ENCODE results near the gene MYO1A.
A peak's percentile ranks its signal among the peaks of the same experiment; 100 is the strongest.

Gene MYO1A

DNA sequence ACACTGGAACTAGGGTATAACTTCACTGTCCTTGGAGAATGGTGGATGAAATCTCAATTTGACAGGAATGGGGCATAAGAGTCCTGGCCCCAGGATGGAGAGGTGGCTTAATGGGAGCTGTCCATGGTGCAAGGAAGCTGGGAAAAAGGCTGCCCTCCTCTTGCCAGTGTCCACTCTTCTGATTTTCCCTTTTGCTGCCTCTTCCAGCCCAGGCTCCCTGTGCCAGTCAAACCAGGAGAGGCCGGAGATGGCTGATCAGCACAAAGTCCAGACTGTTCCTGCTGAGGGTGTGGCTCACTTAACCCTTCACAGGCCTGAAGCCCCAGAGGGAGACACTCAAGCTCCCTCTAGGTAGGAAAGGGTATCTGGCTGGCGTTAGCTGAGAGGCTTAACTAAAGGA, at the start of gene MYO1A:
TSS of gene MYO1A (minus strand) at position 240 of the 400 bp plus-strand sequence. CDS start 1,806 bp downstream, outside the sequence.
- DNase-seq: no peak

DNA sequence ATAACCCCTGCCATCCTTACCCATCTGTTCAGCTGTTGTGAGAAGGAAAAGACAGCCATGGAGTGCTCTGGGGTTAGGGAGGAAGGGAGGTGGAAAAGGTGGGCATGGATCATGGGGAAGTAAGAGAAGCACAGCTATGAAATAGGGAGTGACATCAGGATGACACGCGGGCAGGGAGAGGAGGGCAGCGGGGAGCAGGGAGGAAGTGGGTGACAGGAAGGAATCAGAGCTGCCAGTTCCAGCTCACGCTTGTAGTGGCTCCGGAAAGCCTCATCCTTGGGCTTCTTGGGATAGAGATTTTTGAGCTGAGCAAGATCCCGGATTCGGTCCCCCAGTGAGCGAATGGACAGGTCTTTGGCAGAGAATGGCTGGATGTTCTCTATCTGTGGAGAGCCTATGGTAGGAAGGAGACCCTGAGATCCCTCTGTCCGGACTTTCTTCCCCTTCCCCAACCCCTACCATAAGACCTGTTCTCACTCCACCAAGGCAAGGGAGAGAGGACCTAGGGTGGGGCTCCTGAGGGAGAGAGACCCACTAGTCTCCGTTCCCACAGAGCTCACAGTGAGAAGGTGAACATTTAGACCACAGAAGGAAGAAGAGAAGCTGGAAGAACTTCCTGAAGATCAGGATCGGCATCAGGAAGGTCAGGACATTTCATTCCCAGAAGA, 49.3 kb upstream of the MYO1A start:
- peak; percentile 73 for DNase-seq

DNA sequence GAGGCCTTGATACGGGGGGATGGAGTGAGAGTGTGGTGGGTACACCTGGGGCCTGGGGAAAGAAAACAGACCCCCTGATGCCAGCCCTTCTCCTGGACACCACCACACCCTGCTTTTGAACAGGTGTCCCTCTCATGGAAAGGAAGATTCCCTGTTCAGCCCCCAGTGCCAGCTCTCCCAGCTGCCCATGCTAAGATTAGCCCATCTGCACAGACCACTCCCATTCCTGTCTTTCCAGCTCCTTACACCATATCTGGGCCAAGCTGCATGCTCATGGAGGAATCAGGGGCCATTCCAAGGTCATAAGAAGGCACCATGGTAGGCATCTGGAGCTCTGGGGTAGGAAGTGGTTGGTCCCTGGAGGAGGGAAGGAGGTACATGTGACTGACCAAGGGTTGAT, 48.6 kb upstream of the MYO1A start:
- DNase-seq: no peak

DNA sequence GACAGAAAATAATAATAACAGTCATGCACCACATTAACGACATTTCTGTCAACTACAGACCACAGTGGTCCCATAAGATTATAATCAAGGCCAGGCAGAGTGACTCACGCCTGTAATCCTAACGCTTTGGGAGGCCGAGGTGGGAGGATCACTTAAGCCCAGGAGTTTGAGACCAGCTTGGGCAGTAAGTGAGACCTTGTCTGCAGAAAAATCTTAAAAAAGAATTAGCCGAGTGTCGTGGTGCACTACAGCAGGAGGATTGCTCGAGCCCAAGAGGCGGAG, 47.6 kb upstream of the MYO1A start:
- DNase-seq: no peak

DNA sequence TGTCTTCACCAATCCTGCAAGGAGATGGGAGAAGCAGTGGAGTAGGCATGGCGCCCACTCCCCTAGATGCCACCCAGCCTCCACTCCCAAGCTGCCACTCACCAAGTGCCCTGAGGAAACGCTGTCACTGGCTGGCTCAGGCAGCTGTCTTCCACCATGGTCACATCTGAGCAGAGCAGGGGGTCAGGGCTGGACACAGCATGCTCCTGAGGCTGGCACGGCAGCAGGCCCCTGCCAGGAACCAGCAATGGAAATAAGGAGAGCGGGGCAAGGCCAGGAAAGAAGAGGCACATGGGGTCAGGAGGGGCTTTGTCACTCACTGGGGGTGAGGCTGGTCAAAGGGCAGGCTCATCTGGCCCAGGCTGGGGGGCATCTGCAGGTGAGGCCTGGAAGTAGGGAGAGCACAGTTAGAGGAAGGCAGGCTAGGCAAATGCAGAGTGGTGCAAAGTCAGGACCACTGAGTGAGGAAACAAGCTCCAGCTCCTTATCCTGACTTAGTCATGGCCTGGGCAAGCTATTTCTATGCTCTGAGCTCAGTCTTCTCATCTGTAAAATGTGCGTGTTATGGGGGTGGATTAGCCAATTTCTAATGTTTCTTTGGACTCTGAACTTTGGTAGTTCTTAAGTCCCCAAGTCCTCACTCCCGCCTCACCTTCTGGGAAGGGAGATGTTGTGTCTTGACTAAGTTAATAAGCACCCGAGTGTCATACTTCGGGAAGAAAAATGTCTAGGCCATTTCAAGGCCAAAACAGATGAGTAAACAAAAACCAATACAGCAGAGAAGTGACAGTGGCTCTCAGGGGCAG, 47.0 kb upstream of the MYO1A start:
- no peak for DNase-seq

DNA sequence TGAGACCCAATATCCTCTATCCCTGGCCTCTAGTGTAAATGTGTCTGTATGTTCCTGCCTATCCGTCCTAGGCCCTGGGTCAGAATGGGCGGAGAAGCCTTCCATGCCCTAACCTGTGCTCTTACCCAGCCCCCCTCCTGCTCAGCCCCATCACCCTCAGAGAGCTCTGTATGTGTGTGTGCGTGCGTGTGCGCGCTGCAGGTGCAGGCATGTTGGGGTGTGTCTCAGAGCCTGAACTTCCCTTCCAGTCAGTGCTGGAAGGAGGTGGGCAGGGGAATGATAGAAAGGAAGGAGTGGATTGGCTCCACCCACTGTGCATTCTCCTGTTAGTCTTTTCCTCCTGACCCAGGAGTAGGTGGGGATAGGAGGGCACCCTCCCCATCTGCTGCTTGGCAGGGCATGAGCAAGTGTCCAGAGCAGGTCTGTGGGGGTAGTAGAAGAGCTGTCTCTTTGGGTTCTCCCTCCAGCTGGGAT, 46.2 kb upstream of the MYO1A start:
- DNase-seq: no peak

DNA sequence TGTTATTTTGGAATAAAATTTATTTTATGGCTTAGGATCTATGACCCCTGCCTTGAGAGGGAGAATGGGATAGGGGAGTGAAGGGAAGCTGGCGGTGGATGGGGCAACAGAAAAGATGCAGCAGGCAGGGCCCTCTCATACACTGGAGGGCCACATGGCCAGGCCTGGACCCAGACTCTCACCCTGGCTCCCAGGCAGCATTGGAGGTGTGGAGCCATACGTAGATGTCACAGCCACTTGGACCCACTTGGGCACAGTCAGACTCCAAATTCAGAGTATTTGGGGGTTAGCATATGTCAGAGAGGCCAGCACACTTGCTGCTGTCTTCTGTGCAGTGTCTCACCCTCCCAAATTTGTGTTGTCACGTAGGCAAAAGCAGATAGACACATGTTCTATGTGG, 45.5 kb upstream of the MYO1A start:
- no peak for DNase-seq

DNA sequence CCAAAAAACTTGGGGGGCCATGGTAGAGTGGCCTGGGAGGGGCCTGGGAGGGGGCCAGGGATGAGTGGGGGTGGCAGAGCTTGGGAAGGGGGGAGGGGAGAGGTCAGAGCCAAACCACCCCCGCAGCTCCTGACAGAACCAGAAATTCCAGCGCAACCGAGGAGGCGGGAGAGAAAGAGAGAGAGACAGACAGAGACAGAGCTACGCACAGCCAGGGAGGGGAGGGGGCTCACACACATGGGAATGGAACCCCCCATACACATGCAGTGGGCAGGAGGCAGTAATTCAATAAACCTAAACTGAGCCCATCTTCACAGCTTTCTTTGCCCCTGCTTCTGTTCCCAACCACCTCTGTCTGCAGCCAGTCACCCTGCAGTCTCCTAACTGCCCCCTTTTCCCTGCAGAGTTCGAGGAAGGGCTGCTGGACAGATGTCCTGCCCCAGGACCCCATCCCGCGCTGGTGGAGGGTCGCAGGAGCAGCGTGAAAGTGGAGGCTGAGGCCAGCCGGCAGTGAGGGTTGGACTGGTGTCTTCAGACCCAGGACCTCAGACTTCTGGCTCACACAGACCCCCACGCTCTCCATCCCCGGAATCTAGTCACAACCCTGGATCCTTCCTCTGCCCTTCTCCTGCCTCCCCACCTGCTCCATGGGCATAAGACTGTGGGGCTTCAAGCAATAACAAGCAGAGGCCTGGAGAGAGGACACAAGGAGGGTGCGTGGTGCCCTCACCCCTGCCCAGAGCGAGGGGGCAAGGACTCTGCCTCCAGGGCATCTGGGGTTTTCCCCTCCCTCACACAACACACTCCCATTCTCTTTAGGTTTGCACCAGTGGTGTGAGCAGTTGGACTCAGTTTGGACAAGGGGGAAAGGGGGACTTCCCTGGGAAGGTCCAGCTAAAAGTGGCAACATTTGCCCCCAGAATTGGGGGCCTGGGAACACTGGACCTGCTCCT, 44.6 kb upstream of the MYO1A start:
- DNase-seq: no peak

DNA sequence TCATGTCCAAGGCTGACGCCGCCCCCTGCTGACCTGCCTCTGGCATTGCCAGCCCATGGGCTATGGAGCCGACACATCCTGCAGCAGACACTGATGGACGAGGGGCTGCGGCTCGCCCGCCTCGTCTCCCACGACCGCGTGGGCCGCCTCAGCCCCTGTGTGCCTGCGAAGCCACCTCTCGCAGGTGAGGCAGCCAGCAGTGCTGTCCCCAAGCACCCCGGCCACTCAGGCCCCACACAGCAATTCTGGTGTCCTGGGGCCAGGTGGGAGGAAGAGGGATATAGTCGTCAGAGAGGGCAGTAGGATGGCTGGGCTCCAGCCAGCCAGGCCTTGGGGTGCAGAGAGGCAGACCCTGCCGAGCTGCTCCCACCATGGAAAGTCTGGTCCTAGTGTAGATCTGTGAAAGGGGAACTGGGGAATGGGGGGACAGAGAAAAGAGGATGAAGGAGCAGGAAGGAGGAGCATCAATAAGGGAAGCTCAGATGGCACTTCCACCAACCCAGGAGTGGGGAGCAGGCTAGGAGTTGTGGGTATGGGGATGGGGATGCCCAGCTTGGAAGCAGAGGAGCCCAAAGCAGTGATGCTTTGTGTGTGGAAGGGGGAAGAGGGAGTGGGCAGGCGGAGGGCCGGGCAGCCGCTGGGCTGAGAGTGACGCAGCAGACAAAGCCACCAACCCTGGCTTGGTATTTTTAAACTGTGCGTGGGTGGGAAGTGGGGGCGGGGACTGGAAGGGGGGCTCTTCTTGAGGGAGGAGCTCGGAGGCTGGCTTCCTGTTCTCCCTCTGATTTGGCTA, 43.7 kb upstream of the MYO1A start:
- DNase-seq: peak; percentile 65

DNA sequence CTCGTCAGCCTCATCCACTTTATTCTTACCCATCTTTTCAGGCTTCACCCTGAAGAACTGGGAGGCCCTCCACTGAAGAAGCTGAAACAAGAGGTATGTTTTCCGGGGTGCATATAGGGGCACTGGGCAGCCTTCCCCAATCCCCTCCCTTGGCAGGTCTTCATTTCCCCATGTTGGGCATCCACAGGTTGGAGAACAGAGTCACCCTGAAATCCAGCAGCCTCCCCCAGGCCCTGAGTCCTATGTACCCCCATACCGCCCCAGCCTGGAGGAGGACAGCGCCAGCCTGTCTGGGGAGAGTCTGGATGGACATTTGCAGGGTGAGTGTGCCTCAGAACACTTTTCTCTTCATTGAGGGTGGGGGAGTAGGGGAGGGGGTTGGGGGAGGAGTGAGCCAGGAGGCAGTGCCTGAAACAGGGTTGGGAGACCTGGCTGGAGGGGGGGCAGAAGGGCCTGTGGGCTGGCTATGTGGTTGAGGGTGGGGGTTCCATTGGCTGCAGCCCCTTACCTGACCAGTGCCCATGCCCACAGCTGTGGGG, 43.0 kb upstream of the MYO1A start:
- DNase-seq: no peak

DNA sequence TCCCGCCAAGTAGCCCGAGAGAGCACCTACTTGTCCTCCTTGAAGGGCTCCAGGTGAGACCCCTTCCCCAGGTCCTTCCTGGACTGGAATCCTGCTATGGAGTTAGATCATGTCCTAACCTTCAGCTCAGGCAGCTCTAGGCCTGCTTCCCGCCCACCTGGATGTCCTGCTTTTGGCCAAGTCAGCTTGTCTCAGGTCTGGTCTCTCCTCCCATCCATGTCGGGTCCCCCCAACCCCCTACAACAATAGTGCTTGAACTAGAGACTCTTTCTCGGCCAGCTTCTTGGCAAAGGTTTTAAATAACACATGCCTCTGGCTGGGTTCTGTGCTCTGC, 42.6 kb upstream of the MYO1A start:
- no peak for DNase-seq

DNA sequence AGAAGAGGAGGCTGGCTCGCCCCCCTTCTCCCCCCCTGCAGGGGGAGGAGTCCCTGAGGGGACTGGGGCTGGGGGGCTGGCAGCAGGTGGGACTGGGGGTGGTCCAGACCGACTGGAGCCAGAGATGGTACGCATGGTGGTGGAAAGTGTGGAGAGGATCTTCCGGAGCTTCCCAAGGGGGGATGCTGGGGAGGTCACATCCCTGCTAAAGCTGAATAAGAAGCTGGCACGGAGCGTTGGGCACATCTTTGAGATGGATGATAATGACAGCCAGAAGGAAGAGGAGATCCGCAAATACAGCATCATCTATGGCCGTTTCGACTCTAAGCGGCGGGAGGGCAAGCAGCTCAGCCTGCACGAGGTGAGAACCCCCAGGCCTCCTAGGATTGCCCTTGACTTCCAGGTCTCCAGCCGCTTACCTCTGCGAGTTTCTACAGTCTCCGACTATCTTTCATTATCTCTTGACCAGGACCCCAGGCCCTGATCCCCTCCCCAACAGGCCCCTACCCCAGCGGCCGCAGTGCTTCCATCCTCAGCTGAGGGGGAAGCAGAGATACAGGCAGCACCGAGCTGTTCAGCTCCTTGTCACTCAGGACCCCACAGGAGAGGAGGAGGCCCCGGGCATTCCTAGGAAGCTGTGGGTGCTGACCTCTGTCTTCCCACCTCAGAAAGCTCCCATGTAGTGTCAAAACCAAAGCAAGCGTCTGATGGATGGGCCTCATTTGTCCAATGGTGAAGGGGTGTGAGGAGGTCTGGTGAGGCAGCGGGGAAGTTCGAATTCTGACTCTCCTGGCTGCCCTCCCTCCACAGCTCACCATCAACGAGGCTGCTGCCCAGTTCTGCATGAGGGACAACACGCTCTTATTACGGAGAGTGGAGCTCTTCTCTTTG, 42.0 kb upstream of the MYO1A start:
- no peak for DNase-seq

DNA sequence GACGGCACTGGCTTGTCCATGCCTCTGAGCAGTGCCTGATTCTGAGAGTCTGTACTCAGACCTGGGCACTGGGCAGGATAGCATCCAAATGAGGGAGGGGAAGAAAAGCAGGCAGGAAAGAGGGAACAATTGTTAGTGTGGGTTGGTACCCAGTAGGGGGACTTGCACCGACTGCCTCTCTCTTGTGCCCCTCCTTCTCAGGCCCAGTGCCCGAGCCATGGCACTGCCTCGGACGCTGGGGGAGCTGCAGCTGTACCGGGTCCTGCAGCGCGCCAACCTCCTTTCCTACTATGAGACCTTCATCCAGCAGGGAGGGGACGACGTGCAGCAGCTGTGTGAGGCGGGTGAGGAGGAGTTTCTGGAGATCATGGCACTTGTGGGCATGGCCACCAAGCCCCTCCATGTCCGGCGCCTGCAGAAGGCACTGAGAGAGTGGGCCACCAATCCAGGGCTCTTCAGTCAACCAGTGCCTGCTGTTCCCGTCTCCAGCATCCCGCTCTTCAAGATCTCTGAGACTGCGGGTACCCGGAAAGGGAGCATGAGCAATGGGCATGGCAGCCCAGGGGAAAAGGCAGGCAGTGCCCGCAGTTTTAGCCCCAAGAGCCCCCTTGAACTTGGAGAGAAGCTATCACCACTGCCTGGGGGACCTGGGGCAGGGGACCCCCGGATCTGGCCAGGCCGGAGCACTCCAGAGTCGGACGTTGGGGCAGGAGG, 41.2 kb upstream of the MYO1A start:
- DNase-seq: no peak

DNA sequence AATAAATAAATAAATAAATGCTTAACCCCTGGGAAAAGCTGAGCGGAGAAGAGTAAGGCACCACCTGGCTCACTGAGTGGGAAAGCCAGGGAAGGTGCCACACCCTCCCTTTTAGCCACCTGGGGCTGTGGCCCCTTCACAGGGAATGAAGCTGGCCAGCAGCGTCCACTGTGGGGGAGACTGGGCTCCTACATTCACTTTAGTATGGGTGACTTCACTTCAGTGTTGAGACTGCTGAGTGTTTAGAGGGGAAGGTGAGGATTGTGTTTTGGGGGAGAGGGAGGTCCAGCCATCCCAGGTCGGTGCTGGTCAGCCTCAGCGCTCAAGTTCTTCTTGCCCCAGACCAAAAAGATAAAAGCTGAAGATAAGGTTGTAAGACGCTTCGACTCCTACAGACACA, 40.6 kb upstream of the MYO1A start:
- no peak for DNase-seq

DNA sequence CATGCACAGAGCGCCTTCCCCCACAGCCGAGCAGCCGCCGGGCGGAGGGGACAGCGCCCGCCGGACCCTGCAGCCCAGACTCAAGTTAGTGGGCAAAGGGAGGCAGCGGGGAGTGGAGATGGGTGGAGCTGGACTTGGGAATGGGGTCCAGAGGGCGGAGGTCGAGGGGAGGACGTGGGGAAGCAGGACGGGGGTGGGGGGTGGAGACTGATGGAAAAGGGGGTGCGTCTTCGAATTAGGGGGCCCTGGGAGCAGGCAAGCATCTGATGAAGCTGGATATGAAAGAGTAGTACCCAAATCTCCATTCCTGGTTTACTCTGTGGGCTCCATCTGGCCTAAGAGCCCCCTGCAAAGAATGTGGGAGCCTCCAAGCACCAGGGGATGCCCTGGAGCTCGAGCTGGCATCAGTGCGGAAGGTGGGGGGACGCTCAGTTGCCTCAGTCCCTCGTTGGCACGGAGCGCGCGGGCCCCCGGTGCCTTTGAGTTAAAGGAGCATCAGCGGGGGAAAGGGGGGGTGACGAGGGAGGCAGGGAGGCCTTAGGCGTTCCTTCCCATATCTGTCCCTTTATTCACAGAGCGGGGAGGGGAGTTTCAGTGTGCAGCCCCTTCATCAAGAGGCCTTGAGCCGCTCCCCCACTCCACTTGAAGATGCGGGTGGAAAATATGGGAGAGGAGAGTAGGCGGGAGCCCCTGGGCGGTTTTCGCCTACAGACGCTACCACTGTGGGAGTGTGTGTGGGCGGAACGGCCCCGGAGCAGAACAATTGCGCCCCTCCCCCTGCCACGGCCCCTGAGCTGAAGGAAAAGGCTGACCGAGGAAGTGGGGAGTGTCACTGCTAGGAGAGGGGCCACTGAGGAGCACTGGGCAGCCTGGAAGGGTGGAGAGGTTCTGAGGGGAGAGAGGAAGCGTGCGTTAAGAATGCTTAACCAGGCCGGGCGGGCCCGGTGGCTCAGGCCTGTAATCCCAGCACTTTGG, 39.6 kb upstream of the MYO1A start:
- DNase-seq: peak; percentile 36

DNA sequence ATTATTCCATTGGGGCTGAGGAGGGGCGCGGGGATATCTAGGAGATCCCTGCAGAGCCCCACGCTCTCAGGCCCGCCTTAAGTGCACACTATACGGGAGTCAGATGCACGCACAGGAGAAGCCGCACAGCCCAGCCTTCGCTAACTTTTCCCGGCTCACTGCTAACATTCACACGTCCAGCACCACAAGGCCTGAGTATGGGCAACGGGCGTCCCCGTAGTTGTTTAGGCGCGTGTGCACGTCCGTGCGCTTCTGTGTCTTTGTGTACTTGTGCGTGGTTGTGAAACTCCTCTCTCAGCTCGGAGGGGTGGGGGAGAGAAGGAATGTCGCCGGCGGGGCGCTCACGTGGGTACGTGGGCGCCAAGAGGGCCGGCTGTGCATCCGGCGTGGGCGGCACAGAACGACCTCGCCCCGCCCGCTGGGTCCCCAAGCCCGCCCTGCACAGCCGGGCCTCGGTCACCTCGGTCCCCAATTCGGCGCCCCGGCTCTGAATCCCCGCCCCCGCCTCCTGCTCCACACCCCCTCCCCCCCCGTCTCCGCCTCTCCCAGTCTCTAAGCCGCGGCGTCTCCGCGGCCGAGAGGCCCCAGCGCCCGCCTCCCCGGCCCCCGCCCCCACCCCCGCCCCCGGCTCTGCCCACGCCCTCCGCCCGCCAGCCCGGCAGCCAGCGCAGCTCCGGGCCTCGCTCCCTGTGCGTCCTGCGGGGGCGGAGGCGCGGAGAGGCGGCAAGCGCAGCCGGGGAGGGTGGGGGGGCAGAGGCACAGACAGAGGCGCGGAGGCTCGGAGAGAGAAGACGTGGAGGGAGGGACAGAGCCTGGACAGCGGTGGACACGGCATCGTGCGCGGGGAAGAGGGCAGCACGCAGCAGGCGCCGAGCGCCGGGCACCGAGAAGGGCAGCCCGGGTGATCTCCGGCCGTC, 38.7 kb upstream of the MYO1A start, which contains the start of gene NAB2:
TSS of gene NAB2 (plus strand) at position 761 of the 917 bp plus-strand sequence. CDS start 158 bp downstream, outside the sequence.
- DNase-seq: peak; percentile 93

DNA sequence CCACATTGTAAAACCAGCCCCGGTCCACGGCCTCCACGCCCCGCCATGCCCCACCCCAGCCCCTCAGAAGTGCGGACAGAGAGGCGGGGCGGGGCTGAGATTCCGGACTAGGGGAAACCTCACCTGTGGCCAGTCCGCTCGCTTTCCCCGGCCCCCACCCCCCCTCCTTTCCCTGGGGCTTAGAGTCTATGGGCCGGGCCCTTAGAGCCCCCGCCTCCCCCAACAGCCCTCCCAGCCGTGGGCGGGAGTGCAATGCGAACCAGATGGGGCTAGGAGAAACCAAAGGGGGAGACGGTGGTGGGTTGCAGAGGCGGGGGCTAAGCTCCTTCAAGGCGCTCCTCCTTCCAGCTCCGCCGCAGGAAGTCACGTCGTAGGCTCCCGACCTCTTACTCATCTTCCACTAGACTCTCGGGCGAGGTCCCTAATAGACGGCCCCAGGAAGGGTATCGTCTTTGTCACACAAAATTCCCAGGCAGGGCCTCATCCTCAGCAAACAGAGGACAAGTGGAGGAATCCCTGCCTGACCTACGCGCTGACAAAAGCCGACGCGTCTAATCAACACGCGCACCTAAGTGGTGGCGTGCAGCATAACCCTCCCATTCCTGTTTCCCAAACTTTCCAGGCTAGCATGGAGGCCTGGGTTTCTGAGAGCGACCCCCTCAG, 37.9 kb upstream of the MYO1A start:
- peak; percentile 87 for DNase-seq

Measured in inflammatory macrophage treated with lipopolysaccharide for 4 hours (primary cell).